Heart left ventricle (tissue), 16 donors: ENCODE measurements around the gene DCLK1. TPM values are rescaled to one million over a fixed set of nuclear protein-coding genes. Genes with fewer than 3 reads are reported as not detected.
A peak's percentile ranks its signal among the peaks of the same experiment; 100 is the strongest.

ENCODE experiments used
- ATAC-seq, 4 donors: fragments of 200-7000 bp; cut with Tn5 transposase; one replicate each; pipeline ENCODE4 v1.9.1; 2020 to 2022; ENCODE audit warnings: moderate library complexity in 4 of 4, mild to moderate bottlenecking in 3 of 4, moderate number of reproducible peaks in 1 of 4
- DNase-seq, 5 donors: peaks; one replicate each; pipeline ENCODE4 v3.0.0-alpha.2; 2020
- H3K27ac ChIP-seq, 12 donors: fragments of 200-600 bp; sonication (generic) in 4 of 12; one replicate each; pipeline versions ENCODE4 v1.5.0 to v1.8.0; 2016 to 2022; ENCODE audit warnings: mild to moderate bottlenecking in 2 of 12
- H3K27me3 ChIP-seq, 9 donors: fragments of 200-600 bp; sonication (generic) in 2 of 9; one replicate each; pipeline versions ENCODE4 v1.5.1 to v1.8.0; 2016 to 2022; ENCODE audit warnings: mild to moderate bottlenecking in 3 of 9
- H3K36me3 ChIP-seq, 9 donors: fragments of 200-600 bp; sonication (generic) in 2 of 9; one replicate each; pipeline versions ENCODE4 v1.5.0 to v1.8.0; 2018 to 2022; ENCODE audit warnings: mild to moderate bottlenecking in 2 of 9
- H3K4me1 ChIP-seq, 12 donors: fragments of 200-600 bp; sonication (generic) in 4 of 12; one replicate each; pipeline versions ENCODE4 v1.5.0 to v1.8.0; 2016 to 2022; ENCODE audit warnings: mild to moderate bottlenecking in 3 of 12
- H3K4me3 ChIP-seq, 12 donors: fragments of 200-600 bp; sonication (generic) in 4 of 12; one replicate each; pipeline versions ENCODE4 v1.5.0 to v1.8.0; 2017 to 2022; ENCODE audit warnings: mild to moderate bottlenecking in 9 of 12, moderate library complexity in 4 of 12
- H3K9me3 ChIP-seq, 12 donors: fragments of 200-600 bp; sonication (generic) in 4 of 12; one replicate each; pipeline versions ENCODE4 v1.5.0 to v1.8.0; 2016 to 2022; ENCODE audit warnings: mild to moderate bottlenecking in 1 of 12
- POLR2A ChIP-seq, 2 donors: fragments of 450-650 bp; IDR thresholded peaks; one replicate each; pipeline ENCODE4 v1.6.1; 2017; ENCODE audit warnings: antibody characterized with exemption in 2 of 2, mild to moderate bottlenecking in 2 of 2, moderate library complexity in 2 of 2
- WGBS, 4 donors: extraction: QIAGEN DNeasy Blood & Tissue Kit in 2 of 4; methylation state at CpG; one replicate each; pipeline versions ENCODE4 v1.1.5 to v1.1.7; 2013 to 2018; 5-methylcytosine and 5-hydroxymethylcytosine counted together
- intact Hi-C, 10 donors: fragments of 100-400 bp; cut with DNase I; formaldehyde crosslinking; loops; one replicate each; pipeline versions ENCODE4 v1.11.1 to v1.14.2; 2022
- polyA plus RNA-seq, 2 donors: library from polyadenylated mRNA; stranded (reverse); fragments of 200-250 nt; gene quantifications; one replicate each; pipeline ENCODE4 v1.2.3, GENCODE V29; 2013
- total RNA-seq, 9 donors: library from RNA; depleted of rRNA in 2 of 9; stranded (reverse); fragments of >200 nt in 2 of 9; fragmentation: NEBNext Ultra II Directional in 3 of 9; extraction: Animal tissue kit (Norgen Biotek cat#: 25700) in 3 of 9; gene quantifications; one replicate each; pipeline versions ENCODE4 v1.1.0 to v1.2.4, GENCODE V29; 2016 to 2023
- TF ChIP-seq, protein P1 (sequence below), 12 donors: fragments of 200-600 bp; sonication (generic) in 4 of 12; IDR thresholded peaks; one replicate each; pipeline versions ENCODE4 v1.5.0 to v1.8.0; 2018 to 2022; ENCODE audit warnings: antibody characterized with exemption in 12 of 12, mild to moderate bottlenecking in 5 of 12
- donor health status: ischemic (EF 13 %, LVEDD 7.1; RV severe dilation, severe dysfunction).
- donor health status: healthy with polysubstance abuse.
- donor health status: DM: no; HTN: yes; CAD: no.
- donor health status: DM: no; HTN: no; CAD: no.
- donor health status: ischemic (EF 25% LVEDD 6.9; RV normal size, moderate dysfunction).
- donor health status: ischemic (EF 25% LVEDD 5.7; RV mildly dilated, moderate dysfunction).
- donor health status: healthy.
- donor health status: DM: yes; HTN: yes; CAD: no.
- donor health status: ischemic (EF 35%, LVEDD 5.7; RV mildly dilated, moderate dysfunction).
- donor health status: nonischemic (EF 11% LVEDD 7.7; RV severe dilation, severe dysfunction).
- donor health status: DM: yes; HTN: yes; CAD: no.
- donor health status: PGD.
- donor health status: ischemic (EF 29% LVEDD 5.4; RV normal size, mild dysfunction).
- donor health status: nonischemic (EF 23%, LVEDD 6.1; RV moderate dilation, normal function).

The DCLK1 gene
- total and polyA plus RNA-seq, 11 donors: 3.4 to 15.9 (median 11.2) TPM

GRCh38 chr13:36160297-36160696, 29.1 kb upstream of the DCLK1 start:
- ATAC-seq: no peak
- peaks cover 0 to 13% (median 0%) of the 10 kb centered on the region in 12 donors for H3K4me1 ChIP-seq
- H3K36me3 ChIP-seq: no peaks in the 10 kb centered on the region
- H3K9me3 ChIP-seq: no peaks in the 10 kb centered on the region
- no peak for DNase-seq
- no peak for TF ChIP-seq POLR2A (IDR thresholded peaks at IDR 0.05)
- TF ChIP-seq, protein P1, sequence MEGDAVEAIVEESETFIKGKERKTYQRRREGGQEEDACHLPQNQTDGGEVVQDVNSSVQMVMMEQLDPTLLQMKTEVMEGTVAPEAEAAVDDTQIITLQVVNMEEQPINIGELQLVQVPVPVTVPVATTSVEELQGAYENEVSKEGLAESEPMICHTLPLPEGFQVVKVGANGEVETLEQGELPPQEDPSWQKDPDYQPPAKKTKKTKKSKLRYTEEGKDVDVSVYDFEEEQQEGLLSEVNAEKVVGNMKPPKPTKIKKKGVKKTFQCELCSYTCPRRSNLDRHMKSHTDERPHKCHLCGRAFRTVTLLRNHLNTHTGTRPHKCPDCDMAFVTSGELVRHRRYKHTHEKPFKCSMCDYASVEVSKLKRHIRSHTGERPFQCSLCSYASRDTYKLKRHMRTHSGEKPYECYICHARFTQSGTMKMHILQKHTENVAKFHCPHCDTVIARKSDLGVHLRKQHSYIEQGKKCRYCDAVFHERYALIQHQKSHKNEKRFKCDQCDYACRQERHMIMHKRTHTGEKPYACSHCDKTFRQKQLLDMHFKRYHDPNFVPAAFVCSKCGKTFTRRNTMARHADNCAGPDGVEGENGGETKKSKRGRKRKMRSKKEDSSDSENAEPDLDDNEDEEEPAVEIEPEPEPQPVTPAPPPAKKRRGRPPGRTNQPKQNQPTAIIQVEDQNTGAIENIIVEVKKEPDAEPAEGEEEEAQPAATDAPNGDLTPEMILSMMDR (IDR thresholded peaks at IDR 0.05): no peak
- H3K4me3 ChIP-seq: no peak overlapping the region
- intact Hi-C loops: no loop called here
- H3K27me3 ChIP-seq: peaks cover 0 to under 1% (median 0%) of the 10 kb centered on the region in 9 donors
- no peak overlapping the region for H3K27ac ChIP-seq
- 82 to 89% (median 84%) methylated on average over 4 of the region's 4 CpGs for WGBS, 4 donors

GRCh38 chr13:36158611-36159010, 27.4 kb upstream of the DCLK1 start:
- Histone ChIP-seq H3K4me1 (peaks cover 0 to 15% (median 5%) of the 10 kb centered on the region in 12 donors), H3K9me3 (no peaks in the 10 kb centered on the region), H3K4me3 (no peak overlapping the region), H3K36me3 (no peaks in the 10 kb centered on the region), H3K27ac (no peak overlapping the region), H3K27me3 (peaks cover 0 to 4% (median 0%) of the 10 kb centered on the region in 9 donors)
- DNase-seq: no peak
- intact Hi-C loops: loop anchor here in 1 of 10 donors (10.0 kb wide), 1 partner anchor 106 kb away; no protein-coding TSS in a partner anchor
- TF ChIP-seq, protein P1 (IDR thresholded peaks at IDR 0.05): no peak
- no peak for TF ChIP-seq POLR2A (IDR thresholded peaks at IDR 0.05)
- ATAC-seq: no peak
- WGBS, 4 donors: 77 to 88% (median 80%) methylated on average over 4 of the region's 4 CpGs

DNA sequence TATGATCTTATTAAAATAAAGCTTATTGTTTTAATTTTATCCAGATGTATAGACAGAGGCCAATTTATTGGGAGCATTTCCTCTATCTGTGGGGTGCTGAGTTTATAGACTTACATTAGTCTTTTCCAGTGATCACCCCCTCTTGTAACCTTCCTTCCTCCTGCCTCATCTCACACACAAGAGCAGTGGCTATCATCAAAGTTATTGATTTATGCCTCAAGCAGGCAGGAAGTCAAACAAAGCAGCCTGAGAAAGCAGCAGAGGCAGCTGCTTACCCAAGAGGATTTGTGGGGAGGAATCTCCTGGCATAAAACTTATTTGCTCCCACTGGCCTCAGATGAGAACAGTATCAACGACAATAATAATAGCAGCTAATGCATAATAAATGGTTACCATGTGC, 26.3 kb upstream of the DCLK1 start:
- H3K4me3 ChIP-seq: no peak overlapping the region
- H3K9me3 ChIP-seq: no peaks in the 10 kb centered on the region
- TF ChIP-seq, protein P1 (IDR thresholded peaks at IDR 0.05): no peak
- no peak for TF ChIP-seq POLR2A (IDR thresholded peaks at IDR 0.05)
- H3K27ac ChIP-seq: no peak overlapping the region
- intact Hi-C loops: loop anchor here in 1 of 10 donors (10.0 kb wide), 1 partner anchor 107 kb away; no protein-coding TSS in a partner anchor
- DNase-seq (no peak), ATAC-seq (no peak)
- peaks cover 0 to 4% (median 0%) of the 10 kb centered on the region in 9 donors for H3K27me3 ChIP-seq
- no peaks in the 10 kb centered on the region for H3K36me3 ChIP-seq
- H3K4me1 ChIP-seq: peaks cover 0 to 10% (median 3%) of the 10 kb centered on the region in 12 donors
- WGBS, 4 donors: 49 to 78% (median 60%) methylated on average over 1 of the region's 1 CpG

- ATAC-seq (peak in 3 of 4 donors; percentile 56 to 90 (median 80)), DNase-seq (peak in 3 of 5 donors; percentile 18 to 54 (median 30))
- WGBS, 4 donors: 4 to 8% (median 6%) methylated on average over 16 to 35 of the region's 35 CpGs
- Histone ChIP-seq H3K4me3 (peak overlapping the region in 11 of 12 donors; percentile 9 to 54 (median 43)), H3K27me3 (peaks cover 0 to 4% (median 0%) of the 10 kb centered on the region in 9 donors), H3K36me3 (no peaks in the 10 kb centered on the region), H3K4me1 (peaks cover 0 to 10% (median 3%) of the 10 kb centered on the region in 12 donors), H3K9me3 (peaks cover 0 to 9% (median 0%) of the 10 kb centered on the region in 12 donors), H3K27ac (peak overlapping the region in 2 of 12 donors; percentile 13 to 44)
- TF ChIP-seq POLR2A (IDR thresholded peaks at IDR 0.05): no peak
- TF ChIP-seq, protein P1 (IDR thresholded peaks at IDR 0.05): no peak
- intact Hi-C loops: loop anchor here in 1 of 10 donors (10.0 kb wide), 1 partner anchor 110 kb away; no protein-coding TSS in a partner anchor
These were observed 23.5 kb upstream of the DCLK1 start for GRCh38 chr13:36154567-36155291.
